Mesenchymal stem cell (in vitro differentiated cells and primary cell): ENCODE data around the gene TAAR6.

Experiments
- DNase-seq: peaks from one replicate; pipeline ENCODE4 v3.0.0-alpha.2; 2013
- H2AFZ ChIP-seq: one replicate; pipeline ENCODE4 v1.6.1; 2013; ENCODE audit warnings: low read depth, mild to moderate bottlenecking, control low read depth, inconsistent platforms, low read length, moderate library complexity
- H2AK5ac ChIP-seq: 2 replicates; pipeline ENCODE4 v1.6.1; 2013; ENCODE audit warnings: low read length, moderate library complexity, mild to moderate bottlenecking, inconsistent platforms; ENCODE audit not compliant: severe bottlenecking
- H2BK120ac ChIP-seq: one replicate; pipeline ENCODE4 v1.6.1; 2013; ENCODE audit warnings: low read depth, mild to moderate bottlenecking, inconsistent platforms, low read length, moderate library complexity
- H2BK12ac ChIP-seq, 2 experiments: one replicate each; pipeline ENCODE4 v1.6.1; 2013; ENCODE audit warnings: inconsistent platforms in 2 of 2, low read length in 2 of 2, mild to moderate bottlenecking in 2 of 2, moderate library complexity in 2 of 2, control low read depth in 1 of 2
- H2BK15ac ChIP-seq: one replicate; pipeline ENCODE4 v1.6.1; 2013; ENCODE audit warnings: mild to moderate bottlenecking, low read depth, inconsistent platforms; ENCODE audit not compliant: poor library complexity, severe bottlenecking
- H2BK5ac ChIP-seq: 2 replicates; pipeline ENCODE4 v1.6.1; 2013; ENCODE audit warnings: low read depth, mild to moderate bottlenecking, low read length, control low read depth, inconsistent platforms; ENCODE audit not compliant: poor library complexity, severe bottlenecking
- H3K14ac ChIP-seq, 2 experiments: one replicate each; pipeline ENCODE4 v1.6.1; 2013; ENCODE audit warnings: inconsistent platforms in 2 of 2, low read length in 2 of 2, control low read depth in 1 of 2, mild to moderate bottlenecking in 1 of 2, moderate library complexity in 1 of 2
- H3K18ac ChIP-seq, 2 experiments: one replicate each; pipeline ENCODE4 v1.6.1; 2013; ENCODE audit warnings: inconsistent platforms in 2 of 2, low read length in 2 of 2, control low read depth in 1 of 2, low read depth in 1 of 2, mild to moderate bottlenecking in 1 of 2
- H3K23ac ChIP-seq, 2 experiments: one replicate each; pipeline ENCODE4 v1.6.1; 2013; ENCODE audit warnings: inconsistent platforms in 2 of 2, low read length in 2 of 2, mild to moderate bottlenecking in 2 of 2, moderate library complexity in 2 of 2, control low read depth in 1 of 2
- H3K27ac ChIP-seq: 2 replicates; pipeline ENCODE4 v1.5.1; 2013; ENCODE audit warnings: mild to moderate bottlenecking, moderate library complexity, low read length, control low read depth, inconsistent platforms; ENCODE audit not compliant: poor library complexity, severe bottlenecking
- H3K27me3 ChIP-seq, 2 experiments: 2 replicates each; pipeline versions ENCODE4 v1.6.1 to v1.7.0; 2013; ENCODE audit warnings: low read length in 2 of 2, mild to moderate bottlenecking in 2 of 2, moderate library complexity in 2 of 2, control low read depth in 1 of 2, inconsistent platforms in 1 of 2; ENCODE audit not compliant: control insufficient read depth in 1 of 2, insufficient read depth in 1 of 2
- H3K36me3 ChIP-seq, 2 experiments: 2 replicates each; pipeline versions ENCODE4 v1.6.1 to v1.7.0; 2013; ENCODE audit warnings: low read length in 2 of 2, control low read depth in 1 of 2, inconsistent platforms in 1 of 2, low read depth in 1 of 2, mild to moderate bottlenecking in 1 of 2; ENCODE audit not compliant: insufficient read depth in 2 of 2, control insufficient read depth in 1 of 2
- H3K4ac ChIP-seq, 2 experiments: one replicate each; pipeline ENCODE4 v1.6.1; 2013; ENCODE audit warnings: inconsistent platforms in 2 of 2, low read length in 2 of 2, mild to moderate bottlenecking in 2 of 2, moderate library complexity in 2 of 2, control low read depth in 1 of 2, low read depth in 1 of 2
- H3K4me1 ChIP-seq: 2 replicates; pipeline ENCODE4 v1.6.1; 2013; ENCODE audit warnings: low read depth, low read length, control low read depth; ENCODE audit not compliant: control insufficient read depth, insufficient read depth
- H3K4me2 ChIP-seq: 2 replicates; pipeline ENCODE4 v1.6.1; 2013; ENCODE audit warnings: low read length, mild to moderate bottlenecking, inconsistent platforms; ENCODE audit not compliant: poor library complexity, severe bottlenecking
- H3K4me3 ChIP-seq, 2 experiments: 2 replicates each; pipeline versions ENCODE4 v1.5.1 to v1.7.0; 2013; ENCODE audit warnings: low read length in 2 of 2, mild to moderate bottlenecking in 2 of 2, control low read depth in 1 of 2, low read depth in 1 of 2; ENCODE audit not compliant: insufficient read depth in 1 of 2
- H3K79me1 ChIP-seq: replicated peaks from 2 replicates; pipeline ENCODE4 v1.6.1; 2013; ENCODE audit warnings: mild to moderate bottlenecking, control low read depth, low read length, inconsistent platforms; ENCODE audit not compliant: poor library complexity, severe bottlenecking
- H3K9ac ChIP-seq: 2 replicates; pipeline ENCODE4 v1.7.0; 2013; ENCODE audit warnings: mild to moderate bottlenecking, low read length, moderate library complexity
- H3K9me3 ChIP-seq: 2 replicates; pipeline ENCODE4 v1.7.0; 2013; ENCODE audit warnings: mild to moderate bottlenecking, low read length; ENCODE audit not compliant: control insufficient read depth
- H4K8ac ChIP-seq: one replicate; pipeline ENCODE4 v1.6.1; 2013; ENCODE audit warnings: inconsistent platforms, mild to moderate bottlenecking, low read length, moderate library complexity
- H4K91ac ChIP-seq: one replicate; pipeline ENCODE4 v1.6.1; 2013; ENCODE audit warnings: mild to moderate bottlenecking, low read length, inconsistent platforms
- WGBS: methylation state at CpG from one replicate; pipeline ENCODE4 v1.1.7; 2013; ENCODE audit warnings: mixed read lengths; 5-methylcytosine and 5-hydroxymethylcytosine counted together

Gene TAAR6

GRCh38 chr6:132604635-132605152, 34.6 kb downstream of the TAAR6 start:
- no peak overlapping the region for H4K8ac ChIP-seq
- no peak overlapping the region for H3K27ac ChIP-seq
- no peak overlapping the region for H2BK120ac ChIP-seq
- DNase-seq: no peak
- H2BK12ac ChIP-seq: no peak overlapping the region
- H3K36me3 ChIP-seq: no peaks in the 10 kb centered on the region
- WGBS: 94% methylated on average over 7 of the region's 8 CpGs
- H3K79me1 ChIP-seq: no peaks in the 10 kb centered on the region
- peaks cover 0 to 4% of the 10 kb centered on the region in 2 experiments for H3K27me3 ChIP-seq
- no peak overlapping the region for H4K91ac ChIP-seq
- no peak overlapping the region for H3K14ac ChIP-seq
- no peak overlapping the region for H3K23ac ChIP-seq
- H3K4me3 ChIP-seq: no peak overlapping the region
- no peak overlapping the region for H3K9ac ChIP-seq
- no peak overlapping the region for H2BK5ac ChIP-seq
- H2AFZ ChIP-seq: no peak overlapping the region
- H3K18ac ChIP-seq: no peak overlapping the region
- H3K4me1 ChIP-seq: peaks cover 3% of the 10 kb centered on the region
- H2BK15ac ChIP-seq: no peak overlapping the region
- no peaks in the 10 kb centered on the region for H3K9me3 ChIP-seq
- H3K4ac ChIP-seq: no peak overlapping the region
- H2AK5ac ChIP-seq: no peak overlapping the region
- H3K4me2 ChIP-seq: no peak overlapping the region

GRCh38 chr6:132607544-132608233, 37.6 kb downstream of the TAAR6 start:
- no peak overlapping the region for H2AFZ ChIP-seq
- H3K4me3 ChIP-seq: no peak overlapping the region
- H3K79me1 ChIP-seq: no peaks in the 10 kb centered on the region
- H3K18ac ChIP-seq: no peak overlapping the region
- no peaks in the 10 kb centered on the region for H3K9me3 ChIP-seq
- H3K27me3 ChIP-seq: peaks cover 0 to 4% of the 10 kb centered on the region in 2 experiments
- no peak overlapping the region for H2AK5ac ChIP-seq
- no peak overlapping the region for H2BK12ac ChIP-seq
- H3K9ac ChIP-seq: no peak overlapping the region
- H2BK120ac ChIP-seq: no peak overlapping the region
- H3K4ac ChIP-seq: no peak overlapping the region
- H3K4me1 ChIP-seq: peaks cover 3% of the 10 kb centered on the region
- no peak overlapping the region for H3K27ac ChIP-seq
- no peaks in the 10 kb centered on the region for H3K36me3 ChIP-seq
- no peak overlapping the region for H3K23ac ChIP-seq
- 97% methylated on average over 3 of the region's 5 CpGs for WGBS
- no peak overlapping the region for H3K4me2 ChIP-seq
- no peak overlapping the region for H2BK5ac ChIP-seq
- H3K14ac ChIP-seq: no peak overlapping the region
- no peak overlapping the region for H4K91ac ChIP-seq
- no peak overlapping the region for H2BK15ac ChIP-seq
- DNase-seq: no peak
- no peak overlapping the region for H4K8ac ChIP-seq

- no peak overlapping the region for H2AFZ ChIP-seq
- no peak overlapping the region for H3K23ac ChIP-seq
- no peak overlapping the region for H2BK15ac ChIP-seq
- no peak overlapping the region for H2BK5ac ChIP-seq
- no peak overlapping the region for H3K9ac ChIP-seq
- H4K8ac ChIP-seq: no peak overlapping the region
- no peaks in the 10 kb centered on the region for H3K79me1 ChIP-seq
- H3K4me3 ChIP-seq: no peak overlapping the region
- H2AK5ac ChIP-seq: no peak overlapping the region
- H3K14ac ChIP-seq: no peak overlapping the region
- no peak overlapping the region for H4K91ac ChIP-seq
- H3K36me3 ChIP-seq: no peaks in the 10 kb centered on the region
- peaks cover 0 to 3% of the 10 kb centered on the region in 2 experiments for H3K27me3 ChIP-seq
- no peak overlapping the region for H3K18ac ChIP-seq
- H3K27ac ChIP-seq: no peak overlapping the region
- no peak overlapping the region for H2BK120ac ChIP-seq
- H3K9me3 ChIP-seq: no peaks in the 10 kb centered on the region
- peaks cover 3% of the 10 kb centered on the region for H3K4me1 ChIP-seq
- 86% methylated on average over 1 of the region's 2 CpGs for WGBS
- H3K4me2 ChIP-seq: no peak overlapping the region
- no peak for DNase-seq
- H3K4ac ChIP-seq: no peak overlapping the region
- no peak overlapping the region for H2BK12ac ChIP-seq
Observed at GRCh38 chr6:132611616-132612015, 41.5 kb downstream of the TAAR6 start.

DNA sequence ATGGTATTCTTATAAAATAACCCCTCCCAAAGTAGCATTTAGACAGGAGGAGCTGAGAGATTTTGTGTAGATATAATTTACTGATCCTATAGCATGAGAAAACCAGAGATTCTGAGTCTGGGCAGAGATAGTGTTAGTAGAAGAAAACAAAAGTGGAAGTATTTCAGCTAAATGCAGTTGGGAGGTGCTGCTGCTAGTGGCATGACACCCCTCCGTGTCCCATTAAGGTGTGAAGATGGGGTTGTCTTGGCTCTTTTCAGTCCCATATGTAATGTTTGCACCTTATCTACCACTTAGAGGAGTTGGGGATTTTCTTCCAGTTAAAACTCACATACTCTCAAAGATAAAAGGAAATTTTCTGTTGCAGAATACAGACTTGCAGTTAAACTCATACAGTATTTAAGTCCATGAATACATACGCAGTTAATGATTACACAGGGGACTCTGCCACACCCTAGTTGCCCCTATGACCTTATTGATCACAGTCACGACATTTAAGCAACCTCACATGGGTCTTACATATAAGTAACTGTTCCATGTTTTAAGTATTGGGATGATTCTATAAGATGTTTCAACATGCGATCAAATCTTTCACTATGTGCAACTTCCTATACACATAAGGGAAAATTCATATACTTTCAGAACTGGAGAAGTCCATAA, 42.5 kb downstream of the TAAR6 start:
- H3K4ac ChIP-seq: no peak overlapping the region
- no peak overlapping the region for H3K4me3 ChIP-seq
- no peak overlapping the region for H4K8ac ChIP-seq
- no peak overlapping the region for H3K23ac ChIP-seq
- H3K18ac ChIP-seq: no peak overlapping the region
- no peaks in the 10 kb centered on the region for H3K4me1 ChIP-seq
- H3K14ac ChIP-seq: no peak overlapping the region
- no peak overlapping the region for H2BK12ac ChIP-seq
- no peak overlapping the region for H2AK5ac ChIP-seq
- no peaks in the 10 kb centered on the region for H3K79me1 ChIP-seq
- H3K27me3 ChIP-seq: peaks cover 0 to 7% of the 10 kb centered on the region in 2 experiments
- H4K91ac ChIP-seq: no peak overlapping the region
- H3K9me3 ChIP-seq: no peaks in the 10 kb centered on the region
- H3K4me2 ChIP-seq: no peak overlapping the region
- H3K27ac ChIP-seq: no peak overlapping the region
- H3K9ac ChIP-seq: no peak overlapping the region
- H2BK120ac ChIP-seq: no peak overlapping the region
- no peak for DNase-seq
- no peak overlapping the region for H2AFZ ChIP-seq
- no peak overlapping the region for H2BK5ac ChIP-seq
- H3K36me3 ChIP-seq: no peaks in the 10 kb centered on the region
- 100% methylated on average over 1 of the region's 4 CpGs for WGBS
- H2BK15ac ChIP-seq: no peak overlapping the region
